ENCODE results near the gene RAB31. TPM values are rescaled to one million over a fixed set of nuclear protein-coding genes. Genes with fewer than 3 reads are reported as not detected.

Gene RAB31
- polyA plus RNA-seq, 1 experiment: 37.2 TPM

DNA sequence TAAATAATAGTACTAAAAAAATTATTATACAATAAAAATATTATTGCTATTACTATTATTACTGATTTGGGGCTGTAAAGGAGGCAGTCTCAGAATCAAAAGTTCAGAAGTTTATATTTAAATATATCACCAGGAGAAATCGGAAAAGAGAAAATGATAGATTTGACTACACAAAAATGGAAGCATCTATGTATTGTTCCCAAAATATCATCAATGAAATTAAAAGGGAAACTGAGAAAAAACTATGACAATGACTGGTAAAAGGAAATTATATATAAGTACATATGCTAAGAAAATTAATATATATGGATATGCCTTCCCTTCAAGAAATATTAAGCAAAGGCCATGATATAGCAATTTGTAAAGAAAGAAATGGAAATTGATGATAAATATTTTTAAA is 170.0 kb downstream of the RAB31 start:
- Histone ChIP-seq H3K27me3 (ENCODE audit: control insufficient read depth, insufficient read depth, low read length) (no peaks in the 10 kb centered on the region), H3K36me3 (ENCODE audit: control insufficient read depth, insufficient read depth, low read length) (no peaks in the 10 kb centered on the region), H3K4me3 (ENCODE audit: low read depth, low read length) (no peak overlapping the region)
- no peak for DNase-seq (ENCODE audit: low read depth)
- ChIA-PET POLR2A (no interaction called here), CTCF (no interaction called here)
- TF ChIP-seq, protein P1, sequence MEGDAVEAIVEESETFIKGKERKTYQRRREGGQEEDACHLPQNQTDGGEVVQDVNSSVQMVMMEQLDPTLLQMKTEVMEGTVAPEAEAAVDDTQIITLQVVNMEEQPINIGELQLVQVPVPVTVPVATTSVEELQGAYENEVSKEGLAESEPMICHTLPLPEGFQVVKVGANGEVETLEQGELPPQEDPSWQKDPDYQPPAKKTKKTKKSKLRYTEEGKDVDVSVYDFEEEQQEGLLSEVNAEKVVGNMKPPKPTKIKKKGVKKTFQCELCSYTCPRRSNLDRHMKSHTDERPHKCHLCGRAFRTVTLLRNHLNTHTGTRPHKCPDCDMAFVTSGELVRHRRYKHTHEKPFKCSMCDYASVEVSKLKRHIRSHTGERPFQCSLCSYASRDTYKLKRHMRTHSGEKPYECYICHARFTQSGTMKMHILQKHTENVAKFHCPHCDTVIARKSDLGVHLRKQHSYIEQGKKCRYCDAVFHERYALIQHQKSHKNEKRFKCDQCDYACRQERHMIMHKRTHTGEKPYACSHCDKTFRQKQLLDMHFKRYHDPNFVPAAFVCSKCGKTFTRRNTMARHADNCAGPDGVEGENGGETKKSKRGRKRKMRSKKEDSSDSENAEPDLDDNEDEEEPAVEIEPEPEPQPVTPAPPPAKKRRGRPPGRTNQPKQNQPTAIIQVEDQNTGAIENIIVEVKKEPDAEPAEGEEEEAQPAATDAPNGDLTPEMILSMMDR (IDR thresholded peaks at IDR 0.05; ENCODE audit: insufficient read depth, low read depth, low read length): no peak

DNA sequence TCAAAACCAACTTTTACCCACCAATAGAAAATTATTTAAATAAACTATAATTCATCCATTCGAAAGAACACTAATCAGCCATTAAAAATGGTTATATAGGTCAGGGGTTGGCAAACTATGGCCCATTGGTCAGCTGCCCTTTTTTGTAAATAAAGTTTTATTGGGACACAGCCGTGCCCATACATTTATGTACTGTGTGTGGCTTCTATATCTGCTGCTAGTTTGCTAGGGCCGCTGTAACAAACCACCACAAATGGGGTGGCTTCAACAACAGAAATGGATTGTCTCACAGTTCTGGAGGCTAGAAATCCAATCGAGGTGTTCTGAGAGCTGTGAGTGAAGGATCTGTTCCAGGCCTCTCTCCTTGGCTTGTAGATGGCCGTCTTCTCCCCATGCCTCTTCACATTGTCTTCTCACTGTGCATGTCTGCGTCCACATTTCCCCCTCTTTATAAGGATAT is 170.7 kb downstream of the RAB31 start:
- DNase-seq (ENCODE audit: low read depth): no peak
- ChIA-PET POLR2A (no interaction called here), CTCF (interaction anchor here (1.5 kb wide), 1 partner anchor 304 kb away, joined by 3 read pairs; no protein-coding TSS in a partner anchor)
- Histone ChIP-seq H3K4me3 (ENCODE audit: low read depth, low read length) (no peak overlapping the region), H3K27me3 (ENCODE audit: control insufficient read depth, insufficient read depth, low read length) (no peaks in the 10 kb centered on the region), H3K36me3 (ENCODE audit: control insufficient read depth, insufficient read depth, low read length) (no peaks in the 10 kb centered on the region)
- TF ChIP-seq, protein P1 (IDR thresholded peaks at IDR 0.05; ENCODE audit: insufficient read depth, low read depth, low read length): no peak

DNA sequence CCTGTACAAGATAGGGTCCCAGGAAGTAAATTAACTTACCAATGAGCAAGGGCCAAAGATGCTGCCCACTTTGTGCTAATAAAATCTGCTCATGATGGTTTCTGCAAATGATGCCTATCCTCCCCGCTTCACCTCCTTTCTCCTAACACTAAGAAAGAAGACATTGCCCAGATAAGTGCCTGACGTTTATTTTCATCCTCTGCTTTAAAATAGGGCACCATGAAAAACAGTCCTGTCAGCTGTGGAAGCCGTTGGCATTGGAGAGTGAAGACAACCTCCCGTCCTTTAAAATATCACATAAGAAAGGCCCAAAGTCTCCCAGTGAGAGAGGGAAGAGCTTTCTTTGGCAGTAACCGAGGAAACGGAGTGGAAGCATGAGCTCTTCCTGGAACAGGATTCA is 176.0 kb downstream of the RAB31 start:
- no peak for DNase-seq (ENCODE audit: low read depth)
- TF ChIP-seq, protein P1 (IDR thresholded peaks at IDR 0.05; ENCODE audit: insufficient read depth, low read depth, low read length): no peak
- POLR2A ChIA-PET: no interaction called here

DNA sequence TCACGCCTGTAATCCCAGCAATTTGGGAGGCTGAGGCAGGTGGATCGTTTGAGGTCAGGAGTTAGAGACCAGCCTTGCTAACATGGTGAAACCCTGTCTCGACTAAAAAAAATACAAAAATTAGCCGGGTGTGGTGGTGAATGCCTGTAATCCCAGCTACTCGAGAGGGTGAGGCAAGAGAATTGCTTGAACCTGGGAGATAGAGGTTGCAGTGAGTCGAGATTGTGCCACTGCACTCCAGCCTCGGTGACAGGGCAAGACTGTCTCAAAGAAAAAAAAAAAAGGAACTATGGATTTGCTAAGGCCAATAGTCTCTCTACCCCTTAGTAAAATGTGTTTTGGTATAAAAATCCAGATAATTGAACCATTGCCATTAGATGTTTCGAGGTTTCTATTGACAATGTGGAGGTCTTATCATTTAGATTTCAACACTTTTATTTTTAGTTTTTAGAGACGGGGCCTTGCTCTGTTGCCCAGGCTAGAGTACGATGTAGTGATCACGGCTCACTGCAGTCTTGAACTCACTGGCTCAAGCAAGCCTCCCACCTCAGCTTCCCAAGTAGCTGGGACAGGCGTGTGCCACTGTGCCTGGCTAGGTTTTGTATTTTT is 176.5 kb downstream of the RAB31 start:
- H3K36me3 ChIP-seq (ENCODE audit: control insufficient read depth, insufficient read depth, low read length): no peaks in the 10 kb centered on the region
- TF ChIP-seq, protein P1 (IDR thresholded peaks at IDR 0.05; ENCODE audit: insufficient read depth, low read depth, low read length): no peak
- H3K4me3 ChIP-seq (ENCODE audit: low read depth, low read length): no peak overlapping the region
- POLR2A ChIA-PET: no interaction called here
- no peaks in the 10 kb centered on the region for H3K27me3 ChIP-seq (ENCODE audit: control insufficient read depth, insufficient read depth, low read length)
- no peak for DNase-seq (ENCODE audit: low read depth)
- CTCF ChIA-PET: interaction anchor here (0.9 kb wide), 1 partner anchor 29 kb away, joined by 4 read pairs; the partner anchor contains the start of gene VAPA

More for the DNA sequence above, 176.0 kb downstream of the RAB31 start:
- CTCF ChIA-PET: no interaction called here
- no peaks in the 10 kb centered on the region for H3K36me3 ChIP-seq (ENCODE audit: control insufficient read depth, insufficient read depth, low read length)
- H3K27me3 ChIP-seq (ENCODE audit: control insufficient read depth, insufficient read depth, low read length): no peaks in the 10 kb centered on the region
- no peak overlapping the region for H3K4me3 ChIP-seq (ENCODE audit: low read depth, low read length)

DNA sequence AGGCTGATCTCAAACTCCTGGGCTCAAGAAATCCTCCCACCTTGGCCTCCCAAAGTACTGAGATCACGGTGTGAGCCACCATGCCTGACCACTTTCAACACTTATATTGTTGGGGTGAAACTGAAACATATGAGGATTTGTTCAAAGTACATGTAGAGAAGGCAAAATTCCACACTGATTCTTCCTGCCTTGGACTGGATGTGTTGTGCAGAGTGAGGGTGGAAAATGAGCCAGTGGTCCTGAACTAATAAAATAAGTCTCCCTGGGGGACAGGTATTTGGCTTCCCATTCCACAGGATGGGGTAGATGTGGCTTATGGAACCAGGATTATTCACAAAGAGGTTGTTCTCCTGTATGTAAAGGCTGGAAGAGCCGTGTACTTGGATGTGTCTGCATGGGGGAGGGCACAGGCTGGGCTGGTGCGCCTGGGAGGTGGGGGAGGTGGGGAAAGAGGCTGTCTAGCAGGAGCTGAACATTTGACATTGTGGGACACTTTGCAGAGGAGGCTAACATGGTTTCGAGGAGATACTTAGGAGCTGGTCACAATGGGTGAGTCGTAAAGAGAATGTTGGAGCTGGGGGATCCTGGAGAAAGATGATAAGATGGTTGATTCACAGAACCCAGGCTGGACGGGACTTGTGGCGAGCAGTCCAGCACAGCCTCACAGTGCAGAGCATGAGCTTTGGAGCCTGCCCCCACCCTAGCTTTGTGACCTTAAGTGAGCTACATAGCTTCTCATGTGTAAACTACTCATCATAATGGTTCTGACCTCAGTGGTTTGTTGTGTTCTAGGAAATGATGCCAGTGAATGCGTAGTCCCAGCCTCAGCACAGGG is 177.3 kb downstream of the RAB31 start, which contains the start of gene TXNDC2:
TSS of gene TXNDC2 (plus strand) at position 804 of the 835 bp plus-strand sequence. CDS start 708 bp downstream, outside the sequence.
- ChIA-PET POLR2A (no interaction called here), CTCF (interaction anchor here (0.9 to 1.1 kb wide), 2 partner anchors 16 to 28 kb away, joined by 3 to 4 read pairs; partner anchors contain the start of gene VAPA)
- Histone ChIP-seq H3K36me3 (ENCODE audit: control insufficient read depth, insufficient read depth, low read length) (no peaks in the 10 kb centered on the region), H3K4me3 (ENCODE audit: low read depth, low read length) (no peak within 1 kb of the TSS), H3K27me3 (ENCODE audit: control insufficient read depth, insufficient read depth, low read length) (no peaks in the 10 kb centered on the region)
- TF ChIP-seq, protein P1 (IDR thresholded peaks at IDR 0.05; ENCODE audit: insufficient read depth, low read depth, low read length): no peak
- DNase-seq (ENCODE audit: low read depth): no peak
